ENCODE results near the gene NR5A1.

The NR5A1 gene

DNA sequence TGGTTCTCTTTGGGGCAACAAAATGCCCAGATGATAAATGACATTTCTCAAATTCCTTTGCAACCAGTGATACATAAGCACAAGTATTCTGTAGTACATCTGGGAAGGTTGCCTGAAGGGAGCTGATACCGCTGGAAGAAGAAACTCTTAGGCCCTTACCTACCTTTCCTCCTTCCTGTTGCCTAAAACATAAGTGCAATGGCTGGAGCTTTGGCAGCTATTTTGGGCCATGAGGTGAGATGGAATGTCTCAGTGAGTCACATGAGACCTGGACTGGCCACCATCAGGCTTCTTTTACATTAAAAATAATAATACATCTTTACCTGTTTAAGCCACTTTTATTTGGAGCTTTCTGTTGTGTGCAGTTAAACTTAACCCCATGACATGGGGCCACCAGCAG, 68.1 kb downstream of the NR5A1 start:
- DNase-seq: no peak

GRCh38 chr9:124438091-124438490, 69.1 kb downstream of the NR5A1 start:
- DNase-seq: no peak

GRCh38 chr9:124437086-124437485, 70.1 kb downstream of the NR5A1 start:
- no peak for DNase-seq

DNA sequence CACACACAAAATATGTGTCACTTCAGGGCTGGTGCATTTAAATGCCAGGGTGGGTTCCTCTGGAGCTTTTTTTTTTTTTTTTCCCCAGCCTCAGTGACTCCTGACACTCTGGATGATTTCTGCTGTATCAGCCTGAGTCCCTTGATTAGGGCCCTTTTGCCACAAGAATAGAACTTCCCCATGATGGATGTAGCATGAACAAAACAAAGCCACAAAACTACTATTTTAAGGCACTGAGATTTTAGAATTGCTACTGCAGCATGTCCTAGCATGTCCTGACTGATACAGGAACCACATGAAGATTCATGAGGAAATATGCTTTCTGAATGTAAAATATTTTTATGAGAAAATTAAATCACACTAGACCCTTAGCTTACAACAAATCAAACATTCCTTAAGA, 70.9 kb downstream of the NR5A1 start:
- DNase-seq: no peak

Data from activated CD4-positive, alpha-beta T cell treated with anti-CD3 and anti-CD28 coated beads, Interleukin-2, amount 50 U/mL, for 16 hours (primary cell).